Fibroblast of villous mesenchyme (primary cell): ENCODE results near the gene ZNF865. TPM values are rescaled to one million over a fixed set of nuclear protein-coding genes. Genes with fewer than 3 reads are reported as not detected.

ENCODE experiments used
- DNase-seq: peaks from one replicate; pipeline ENCODE4 v3.0.0-alpha.2; 2010; ENCODE audit warnings: low read depth
- H3K4me3 ChIP-seq: 2 replicates; pipeline ENCODE4 v1.5.1; 2011; ENCODE audit warnings: low read depth, mild to moderate bottlenecking, low read length
- CTCF ChIP-seq: IDR thresholded peaks from 2 replicates; pipeline ENCODE4 v1.5.1; 2012; ENCODE audit warnings: low read depth, mild to moderate bottlenecking, low read length; ENCODE audit not compliant: insufficient read depth
- total RNA-seq: library from RNA; depleted of rRNA; stranded (reverse); fragments of >200 nt; gene quantifications from 2 replicates; pipeline ENCODE4 v1.2.3, GENCODE V29; 2012

The ZNF865 gene
- total RNA-seq, 1 donor: 1.3 TPM

GRCh38 chr19:55613396-55613795, 7.9 kb downstream of the ZNF865 start:
- DNase-seq: no peak
- no peak for TF ChIP-seq CTCF
- H3K4me3 ChIP-seq: no peak overlapping the region

- TF ChIP-seq CTCF: no peak
- no peak overlapping the region for H3K4me3 ChIP-seq
- DNase-seq: no peak
Observed at GRCh38 chr19:55613930-55614710, 8.7 kb downstream of the ZNF865 start.

DNA sequence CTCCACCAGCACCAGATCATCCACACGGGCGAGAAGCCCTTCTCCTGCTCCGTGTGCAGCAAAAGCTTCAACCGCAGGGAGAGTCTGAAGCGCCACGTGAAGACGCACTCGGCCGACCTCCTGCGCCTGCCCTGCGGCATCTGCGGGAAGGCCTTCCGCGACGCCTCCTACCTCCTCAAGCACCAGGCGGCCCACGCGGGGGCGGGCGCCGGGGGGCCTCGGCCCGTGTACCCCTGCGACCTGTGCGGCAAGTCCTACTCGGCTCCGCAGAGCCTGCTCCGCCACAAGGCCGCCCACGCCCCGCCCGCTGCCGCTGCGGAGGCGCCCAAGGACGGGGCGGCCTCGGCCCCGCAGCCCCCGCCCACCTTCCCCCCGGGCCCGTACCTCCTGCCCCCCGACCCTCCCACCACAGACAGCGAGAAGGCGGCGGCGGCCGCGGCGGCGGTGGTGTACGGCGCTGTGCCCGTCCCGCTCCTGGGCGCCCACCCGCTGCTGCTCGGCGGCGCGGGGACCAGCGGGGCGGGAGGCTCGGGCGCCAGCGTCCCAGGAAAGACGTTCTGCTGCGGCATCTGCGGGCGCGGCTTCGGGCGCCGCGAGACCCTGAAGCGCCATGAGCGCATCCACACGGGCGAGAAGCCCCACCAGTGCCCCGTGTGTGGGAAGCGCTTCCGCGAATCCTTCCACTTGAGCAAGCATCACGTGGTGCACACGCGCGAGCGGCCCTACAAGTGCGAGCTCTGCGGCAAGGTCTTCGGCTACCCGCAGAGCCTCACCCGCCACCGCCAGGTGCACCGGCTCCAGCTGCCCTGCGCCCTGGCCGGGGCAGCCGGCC, 9.5 kb downstream of the ZNF865 start:
- H3K4me3 ChIP-seq: no peak overlapping the region
- DNase-seq: no peak
- no peak for TF ChIP-seq CTCF

DNA sequence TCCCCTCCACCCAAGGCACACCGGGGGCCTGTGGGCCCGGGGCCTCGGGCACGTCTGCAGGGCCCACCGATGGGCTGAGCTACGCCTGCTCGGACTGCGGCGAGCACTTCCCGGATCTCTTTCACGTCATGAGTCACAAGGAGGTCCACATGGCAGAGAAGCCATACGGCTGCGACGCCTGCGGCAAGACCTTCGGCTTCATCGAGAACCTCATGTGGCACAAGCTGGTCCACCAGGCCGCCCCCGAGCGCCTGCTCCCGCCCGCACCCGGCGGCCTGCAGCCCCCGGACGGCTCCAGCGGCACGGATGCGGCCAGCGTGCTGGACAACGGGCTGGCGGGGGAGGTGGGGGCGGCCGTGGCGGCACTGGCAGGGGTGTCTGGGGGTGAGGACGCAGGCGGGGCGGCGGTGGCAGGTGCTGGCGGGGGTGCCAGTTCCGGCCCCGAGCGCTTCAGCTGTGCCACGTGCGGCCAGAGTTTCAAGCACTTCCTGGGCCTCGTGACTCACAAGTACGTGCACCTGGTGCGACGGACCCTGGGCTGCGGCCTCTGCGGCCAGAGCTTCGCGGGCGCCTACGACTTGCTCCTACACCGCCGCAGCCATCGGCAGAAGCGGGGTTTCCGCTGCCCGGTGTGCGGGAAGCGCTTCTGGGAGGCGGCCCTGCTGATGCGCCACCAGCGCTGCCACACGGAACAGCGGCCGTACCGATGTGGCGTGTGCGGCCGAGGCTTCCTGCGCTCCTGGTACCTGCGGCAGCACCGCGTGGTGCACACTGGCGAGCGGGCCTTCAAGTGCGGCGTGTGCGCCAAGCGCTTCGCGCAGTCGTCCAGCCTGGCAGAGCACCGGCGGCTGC, 10.3 kb downstream of the ZNF865 start:
- H3K4me3 ChIP-seq: no peak overlapping the region
- DNase-seq: no peak
- TF ChIP-seq CTCF: no peak

- no peak for DNase-seq
- H3K4me3 ChIP-seq: no peak overlapping the region
- TF ChIP-seq CTCF: no peak
Observed at GRCh38 chr19:55616395-55616875, 11.0 kb downstream of the ZNF865 start.

DNA sequence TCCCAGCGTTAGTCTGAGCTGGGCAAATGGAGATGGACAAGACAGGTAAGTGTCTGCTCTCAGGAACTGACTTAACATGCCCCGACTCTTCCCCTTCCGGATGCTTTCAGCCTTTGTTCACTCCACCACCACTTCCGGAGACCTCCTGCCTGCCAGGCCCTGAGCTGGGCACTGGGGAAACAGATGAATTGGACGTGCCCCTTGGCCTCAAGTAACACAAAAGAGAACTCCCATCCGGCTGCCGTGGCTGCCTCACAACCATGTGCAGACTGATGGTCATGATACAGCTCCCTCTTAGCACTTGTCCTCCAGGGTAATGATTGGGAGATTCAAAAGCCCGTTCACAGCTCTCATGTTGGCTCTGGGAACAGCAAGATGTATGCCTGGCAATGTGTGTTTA, 12.0 kb downstream of the ZNF865 start:
- no peak overlapping the region for H3K4me3 ChIP-seq
- no peak for TF ChIP-seq CTCF
- no peak for DNase-seq
